ENCODE data around the gene SMIM7. TPM values are rescaled to one million over a fixed set of nuclear protein-coding genes. Genes with fewer than 3 reads are reported as not detected.
A peak's percentile ranks its signal among the peaks of the same experiment; 100 is the strongest.

The SMIM7 gene
- total RNA-seq, 1 experiment from 2014 or later = 55.9 TPM

DNA sequence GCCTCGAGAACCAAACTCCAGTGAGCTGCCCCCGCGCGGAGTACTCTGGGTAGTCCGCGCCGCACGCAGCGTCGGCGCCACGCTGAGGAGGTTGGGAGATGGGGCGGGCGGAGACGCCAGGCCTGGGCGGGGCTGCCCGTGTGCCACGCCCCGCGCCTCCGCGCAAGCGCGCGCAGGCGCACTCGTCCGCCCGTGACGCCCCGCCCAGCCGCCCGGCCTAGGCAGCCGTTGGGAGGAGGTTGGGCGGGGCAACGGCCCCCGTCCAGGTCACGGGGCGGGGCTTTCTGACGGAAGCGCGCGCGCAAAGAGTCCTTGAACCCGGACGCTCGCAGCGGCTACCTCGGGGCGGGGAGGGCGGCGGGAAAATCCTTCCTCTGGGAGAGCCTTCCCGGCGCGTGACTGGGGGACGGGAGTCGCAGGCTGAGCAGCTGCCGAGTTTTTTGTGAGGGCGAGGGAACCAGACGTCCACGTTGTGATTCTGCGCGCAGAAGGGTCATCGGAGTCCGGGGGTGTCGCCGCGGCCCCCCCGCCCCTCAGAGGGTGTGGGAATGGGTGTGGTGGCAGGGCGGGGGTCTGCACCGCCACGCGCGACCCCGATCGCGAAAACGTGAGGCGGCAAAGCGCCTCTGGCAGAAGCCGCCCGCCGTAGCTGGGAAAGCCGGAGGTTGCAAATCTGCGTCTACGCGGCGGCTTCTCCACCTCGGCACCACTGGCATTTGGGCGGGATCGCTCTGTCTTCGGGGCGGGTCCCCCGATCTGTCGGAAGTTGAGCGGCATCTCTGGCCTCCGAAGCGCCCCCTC lies 31.6 kb downstream of the SMIM7 start, which contains the start of gene MED26 (continued):
- no peak; the same call in 1 of the 2 replicates for TF ChIP-seq ZNF281 (CRISPR knock-in tag; IDR thresholded peaks at IDR 0.05)
- no peak for TF ChIP-seq SOX15 (CRISPR knock-in tag; IDR thresholded peaks at IDR 0.05)
- TF ChIP-seq HMGA2 (CRISPR knock-in tag; IDR thresholded peaks at IDR 0.05) = no peak
- no peak; the same call in 1 of the 2 replicates for TF ChIP-seq SMAD3 (CRISPR knock-in tag; IDR thresholded peaks at IDR 0.05; ENCODE audit: borderline replicate concordance)
- no peak for TF ChIP-seq NFATC4 (CRISPR knock-in tag; IDR thresholded peaks at IDR 0.05)
- TF ChIP-seq PRDM15 (CRISPR knock-in tag; IDR thresholded peaks at IDR 0.05) = no peak
- TF ChIP-seq, protein P1, sequence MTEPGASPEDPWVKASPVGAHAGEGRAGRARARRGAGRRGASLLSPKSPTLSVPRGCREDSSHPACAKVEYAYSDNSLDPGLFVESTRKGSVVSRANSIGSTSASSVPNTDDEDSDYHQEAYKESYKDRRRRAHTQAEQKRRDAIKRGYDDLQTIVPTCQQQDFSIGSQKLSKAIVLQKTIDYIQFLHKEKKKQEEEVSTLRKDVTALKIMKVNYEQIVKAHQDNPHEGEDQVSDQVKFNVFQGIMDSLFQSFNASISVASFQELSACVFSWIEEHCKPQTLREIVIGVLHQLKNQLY (CRISPR knock-in tag; IDR thresholded peaks at IDR 0.05) = no peak
- TF ChIP-seq, protein P2, sequence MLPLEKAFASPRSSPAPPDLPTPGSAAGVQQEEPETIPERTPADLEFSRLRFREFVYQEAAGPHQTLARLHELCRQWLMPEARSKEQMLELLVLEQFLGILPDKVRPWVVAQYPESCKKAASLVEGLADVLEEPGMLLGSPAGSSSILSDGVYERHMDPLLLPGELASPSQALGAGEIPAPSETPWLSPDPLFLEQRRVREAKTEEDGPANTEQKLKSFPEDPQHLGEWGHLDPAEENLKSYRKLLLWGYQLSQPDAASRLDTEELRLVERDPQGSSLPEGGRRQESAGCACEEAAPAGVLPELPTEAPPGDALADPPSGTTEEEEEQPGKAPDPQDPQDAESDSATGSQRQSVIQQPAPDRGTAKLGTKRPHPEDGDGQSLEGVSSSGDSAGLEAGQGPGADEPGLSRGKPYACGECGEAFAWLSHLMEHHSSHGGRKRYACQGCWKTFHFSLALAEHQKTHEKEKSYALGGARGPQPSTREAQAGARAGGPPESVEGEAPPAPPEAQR (CRISPR knock-in tag; IDR thresholded peaks at IDR 0.05) = no peak
- no peak for TF ChIP-seq NR2C2 (CRISPR knock-in tag; IDR thresholded peaks at IDR 0.05)
- TF ChIP-seq FOXP1 (CRISPR knock-in tag; IDR thresholded peaks at IDR 0.05; ENCODE audit: borderline replicate concordance) = no peak
- no peak for TF ChIP-seq AFF4 (CRISPR knock-in tag; IDR thresholded peaks at IDR 0.05; ENCODE audit: borderline replicate concordance)
- TF ChIP-seq, protein P3, sequence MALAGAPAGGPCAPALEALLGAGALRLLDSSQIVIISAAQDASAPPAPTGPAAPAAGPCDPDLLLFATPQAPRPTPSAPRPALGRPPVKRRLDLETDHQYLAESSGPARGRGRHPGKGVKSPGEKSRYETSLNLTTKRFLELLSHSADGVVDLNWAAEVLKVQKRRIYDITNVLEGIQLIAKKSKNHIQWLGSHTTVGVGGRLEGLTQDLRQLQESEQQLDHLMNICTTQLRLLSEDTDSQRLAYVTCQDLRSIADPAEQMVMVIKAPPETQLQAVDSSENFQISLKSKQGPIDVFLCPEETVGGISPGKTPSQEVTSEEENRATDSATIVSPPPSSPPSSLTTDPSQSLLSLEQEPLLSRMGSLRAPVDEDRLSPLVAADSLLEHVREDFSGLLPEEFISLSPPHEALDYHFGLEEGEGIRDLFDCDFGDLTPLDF (CRISPR knock-in tag; IDR thresholded peaks at IDR 0.05) = 0 out of 2 replicates have a peak, but pooled peaks have one; percentile 34
- TF ChIP-seq, protein P4, sequence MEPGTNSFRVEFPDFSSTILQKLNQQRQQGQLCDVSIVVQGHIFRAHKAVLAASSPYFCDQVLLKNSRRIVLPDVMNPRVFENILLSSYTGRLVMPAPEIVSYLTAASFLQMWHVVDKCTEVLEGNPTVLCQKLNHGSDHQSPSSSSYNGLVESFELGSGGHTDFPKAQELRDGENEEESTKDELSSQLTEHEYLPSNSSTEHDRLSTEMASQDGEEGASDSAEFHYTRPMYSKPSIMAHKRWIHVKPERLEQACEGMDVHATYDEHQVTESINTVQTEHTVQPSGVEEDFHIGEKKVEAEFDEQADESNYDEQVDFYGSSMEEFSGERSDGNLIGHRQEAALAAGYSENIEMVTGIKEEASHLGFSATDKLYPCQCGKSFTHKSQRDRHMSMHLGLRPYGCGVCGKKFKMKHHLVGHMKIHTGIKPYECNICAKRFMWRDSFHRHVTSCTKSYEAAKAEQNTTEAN (CRISPR knock-in tag; IDR thresholded peaks at IDR 0.05) = peak; percentile 82; the same call in 1 of the 2 replicates
- TF ChIP-seq ZNF423 (CRISPR knock-in tag; IDR thresholded peaks at IDR 0.05) = no peak
- TF ChIP-seq SP1 (CRISPR knock-in tag; conservative IDR thresholded peaks at IDR 0.05) = peak; percentile 95
- TF ChIP-seq ESRRA (CRISPR knock-in tag; IDR thresholded peaks at IDR 0.05; ENCODE audit: borderline replicate concordance) = no peak
- TF ChIP-seq TEAD1 (CRISPR knock-in tag; IDR thresholded peaks at IDR 0.05) = no peak; the same call in none of the 2 replicates
- no peak for TF ChIP-seq ZNF138 (CRISPR knock-in tag; conservative IDR thresholded peaks at IDR 0.05)
- TF ChIP-seq TP53 (CRISPR knock-in tag; IDR thresholded peaks at IDR 0.05) = no peak
- peak; percentile 39; the same call in 1 of the 2 replicates for TF ChIP-seq ZNF232 (CRISPR knock-in tag; IDR thresholded peaks at IDR 0.05)
- TF ChIP-seq IRF2 (CRISPR knock-in tag; IDR thresholded peaks at IDR 0.05; ENCODE audit: borderline replicate concordance, low read depth) = no peak
- TF ChIP-seq ZNF121 (CRISPR knock-in tag; IDR thresholded peaks at IDR 0.05) = no peak

Measured in WTC11 (cell line).